ENCODE measurements around the gene ZXDA. TPM values are rescaled to one million over a fixed set of nuclear protein-coding genes. Genes with fewer than 3 reads are reported as not detected.
A peak's percentile ranks its signal among the peaks of the same experiment; 100 is the strongest.
"Not testable (repeated sequence)": the region's sequence is repeated elsewhere in the genome, so short reads cannot be mapped to it uniquely, and the experiment has no call there.

The ZXDA gene
- total and polyA plus RNA-seq, 4 donors: 3.9 to 11.2 (median 7.4) TPM

GRCh38 chrX:57915680-57916079, 5.4 kb upstream of the ZXDA start:
- WGBS (ENCODE audit: insufficient coverage): 80% methylated on average over 1 of the region's 5 CpGs
- Histone ChIP-seq H3K27me3 (ENCODE audit: control insufficient read depth, insufficient read depth, low read length) (no peaks in the 10 kb centered on the region), H3K9me3 (ENCODE audit: control insufficient read depth, insufficient read depth, low read length) (no peaks in the 10 kb centered on the region), H3K4me3 (ENCODE audit: low read depth, low read length) (no peak overlapping the region), H3K36me3 (ENCODE audit: control insufficient read depth, insufficient read depth, low read length) (no peaks in the 10 kb centered on the region), H3K4me1 (ENCODE audit: control insufficient read depth, insufficient read depth, low read length) (no peaks in the 10 kb centered on the region), H3K27ac (ENCODE audit: low read depth, low read length) (no peak overlapping the region)
- no peak for DNase-seq (ENCODE audit: low read depth in 4 of 6, low spot score in 6 of 6)

GRCh38 chrX:57909595-57910286, 517 bp downstream of the ZXDA start:
- DNase-seq (ENCODE audit: low read depth in 4 of 6, low spot score in 6 of 6): peak in 2 of 6 donors; percentile 28 to 40
- not testable (repeated sequence) for H3K27ac ChIP-seq (ENCODE audit: low read depth, low read length); H3K36me3 ChIP-seq (ENCODE audit: control insufficient read depth, insufficient read depth, low read length); H3K27me3 ChIP-seq (ENCODE audit: control insufficient read depth, insufficient read depth, low read length); H3K9me3 ChIP-seq (ENCODE audit: control insufficient read depth, insufficient read depth, low read length); H3K4me1 ChIP-seq (ENCODE audit: control insufficient read depth, insufficient read depth, low read length)
- 20% methylated on average over 52 of the region's 72 CpGs for WGBS (ENCODE audit: insufficient coverage)
- peak overlapping the region; percentile 5 for H3K4me3 ChIP-seq (ENCODE audit: low read depth, low read length)

DNA sequence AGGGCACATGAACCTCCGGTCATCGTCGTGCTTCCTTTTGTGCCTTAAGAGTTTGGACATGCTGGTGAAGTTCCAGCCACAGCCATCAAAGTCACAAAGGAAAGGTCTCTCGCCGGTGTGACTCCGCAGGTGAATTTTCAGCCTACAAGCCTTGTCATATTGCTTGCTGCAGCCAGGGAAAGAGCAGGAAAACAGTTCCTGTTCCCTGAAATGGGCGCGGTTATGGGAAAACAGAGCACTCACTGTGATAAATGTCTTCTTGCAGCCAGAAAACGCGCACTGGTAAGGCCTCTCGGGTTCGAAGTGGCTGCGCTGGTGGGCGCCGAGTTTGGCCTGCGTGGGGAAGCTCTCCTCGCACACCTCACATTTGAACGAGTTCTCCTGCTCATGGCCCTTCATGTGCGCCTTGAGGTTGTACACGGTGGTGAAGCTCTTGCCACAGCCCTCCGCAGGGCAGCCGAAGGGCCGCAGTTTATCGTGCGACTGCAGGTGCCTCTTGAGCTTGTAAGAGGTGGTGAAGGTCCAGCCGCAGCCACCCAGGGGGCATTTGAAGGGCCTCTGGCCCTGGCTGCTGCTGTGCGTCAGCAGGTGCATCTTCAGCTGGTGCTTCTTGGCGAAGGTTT, 1.2 kb downstream of the ZXDA start:
- H3K27ac ChIP-seq (ENCODE audit: low read depth, low read length); DNase-seq (ENCODE audit: low read depth in 4 of 6, low spot score in 6 of 6): not testable (repeated sequence)
- WGBS (ENCODE audit: insufficient coverage): 61% methylated on average over 26 of the region's 28 CpGs

DNA sequence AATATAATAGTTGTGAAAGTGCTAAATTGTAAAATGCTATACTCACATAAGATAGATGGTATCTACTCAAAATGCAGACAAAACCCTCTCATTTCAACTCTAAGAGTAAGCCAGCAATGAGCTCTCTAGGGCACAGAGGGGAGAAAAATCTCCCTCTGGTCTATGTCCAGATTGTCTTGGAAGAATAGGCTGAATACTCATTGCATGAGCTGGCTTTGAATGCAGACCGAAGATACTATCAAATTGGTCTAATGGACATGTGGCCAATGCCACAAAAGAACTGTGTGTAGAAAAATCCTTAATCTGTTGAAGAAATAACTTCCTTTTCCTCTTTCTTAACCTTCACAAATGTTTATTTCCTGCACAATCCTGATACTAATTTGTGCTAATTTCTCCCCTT, 3.5 kb downstream of the ZXDA start:
- H3K4me1 ChIP-seq (ENCODE audit: control insufficient read depth, insufficient read depth, low read length): peaks cover 4% of the 10 kb centered on the region
- no peak overlapping the region for H3K4me3 ChIP-seq (ENCODE audit: low read depth, low read length)
- no peaks in the 10 kb centered on the region for H3K27me3 ChIP-seq (ENCODE audit: control insufficient read depth, insufficient read depth, low read length)
- no peak for DNase-seq (ENCODE audit: low read depth in 4 of 6, low spot score in 6 of 6)
- H3K9me3 ChIP-seq (ENCODE audit: control insufficient read depth, insufficient read depth, low read length): no peaks in the 10 kb centered on the region
- WGBS (ENCODE audit: insufficient coverage): no CpG with 5 or more reads among the region's 1 CpG
- no peak overlapping the region for H3K27ac ChIP-seq (ENCODE audit: low read depth, low read length)
- H3K36me3 ChIP-seq (ENCODE audit: control insufficient read depth, insufficient read depth, low read length): no peaks in the 10 kb centered on the region

More for the DNA sequence above, 1.2 kb downstream of the ZXDA start:
- not testable (repeated sequence) for H3K27me3 ChIP-seq (ENCODE audit: control insufficient read depth, insufficient read depth, low read length); H3K9me3 ChIP-seq (ENCODE audit: control insufficient read depth, insufficient read depth, low read length); H3K4me1 ChIP-seq (ENCODE audit: control insufficient read depth, insufficient read depth, low read length); H3K36me3 ChIP-seq (ENCODE audit: control insufficient read depth, insufficient read depth, low read length)
- peak overlapping the region; percentile 5 for H3K4me3 ChIP-seq (ENCODE audit: low read depth, low read length)

DNA sequence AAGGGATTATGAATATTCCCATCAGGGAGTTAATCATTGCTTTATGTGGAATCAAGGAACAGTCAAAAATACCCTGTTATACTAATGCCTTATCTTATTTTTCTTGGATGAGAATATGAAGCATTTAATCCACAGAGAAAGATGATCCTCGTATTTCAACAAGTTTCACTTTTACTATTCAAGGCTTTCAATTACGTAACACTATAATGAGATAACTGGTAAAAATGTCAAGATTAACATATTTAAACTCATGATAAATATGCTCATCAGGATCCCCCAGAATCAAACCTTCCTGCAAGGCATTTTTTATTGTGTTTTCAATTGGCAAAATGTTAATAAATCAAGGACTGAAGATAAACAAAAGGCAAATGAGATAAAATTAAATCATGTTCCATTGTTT, 5.1 kb downstream of the ZXDA start:
- Histone ChIP-seq H3K36me3 (ENCODE audit: control insufficient read depth, insufficient read depth, low read length) (no peaks in the 10 kb centered on the region), H3K27ac (ENCODE audit: low read depth, low read length) (no peak overlapping the region), H3K9me3 (ENCODE audit: control insufficient read depth, insufficient read depth, low read length) (no peaks in the 10 kb centered on the region), H3K27me3 (ENCODE audit: control insufficient read depth, insufficient read depth, low read length) (no peaks in the 10 kb centered on the region), H3K4me1 (ENCODE audit: control insufficient read depth, insufficient read depth, low read length) (peaks cover 4% of the 10 kb centered on the region), H3K4me3 (ENCODE audit: low read depth, low read length) (no peak overlapping the region)
- no peak for DNase-seq (ENCODE audit: low read depth in 4 of 6, low spot score in 6 of 6)
- WGBS (ENCODE audit: insufficient coverage): no CpG with 5 or more reads among the region's 2 CpGs

GRCh38 chrX:57904176-57904880, 5.9 kb downstream of the ZXDA start:
- H3K27me3 ChIP-seq (ENCODE audit: control insufficient read depth, insufficient read depth, low read length): no peaks in the 10 kb centered on the region
- peak in 1 of 6 donors; percentile 1 for DNase-seq (ENCODE audit: low read depth in 4 of 6, low spot score in 6 of 6)
- H3K36me3 ChIP-seq (ENCODE audit: control insufficient read depth, insufficient read depth, low read length): no peaks in the 10 kb centered on the region
- no peak overlapping the region for H3K27ac ChIP-seq (ENCODE audit: low read depth, low read length)
- peaks cover 3% of the 10 kb centered on the region for H3K4me1 ChIP-seq (ENCODE audit: control insufficient read depth, insufficient read depth, low read length)
- no peaks in the 10 kb centered on the region for H3K9me3 ChIP-seq (ENCODE audit: control insufficient read depth, insufficient read depth, low read length)
- no peak overlapping the region for H3K4me3 ChIP-seq (ENCODE audit: low read depth, low read length)
- 79% methylated on average over 5 of the region's 7 CpGs for WGBS (ENCODE audit: insufficient coverage)

DNA sequence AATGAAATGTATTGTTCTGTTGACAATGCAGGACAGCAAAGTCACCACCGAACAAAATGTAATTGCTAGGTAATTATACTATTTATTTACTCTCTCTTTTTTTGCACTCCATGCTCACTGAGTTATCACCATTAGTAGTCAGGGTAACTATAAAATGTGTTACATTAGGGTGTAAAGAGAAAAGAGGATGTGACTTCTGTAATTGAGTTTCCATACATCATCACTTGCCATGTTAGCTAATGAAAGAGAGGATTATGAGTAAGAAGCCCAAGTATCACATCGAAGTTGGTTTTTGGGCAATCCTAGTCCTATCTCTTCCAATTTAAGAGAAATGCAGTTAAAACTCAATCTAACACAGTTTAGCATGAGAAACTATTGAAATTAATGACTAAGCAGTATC, 7.6 kb downstream of the ZXDA start:
- no peak overlapping the region for H3K27ac ChIP-seq (ENCODE audit: low read depth, low read length)
- H3K27me3 ChIP-seq (ENCODE audit: control insufficient read depth, insufficient read depth, low read length): no peaks in the 10 kb centered on the region
- no CpG with 5 or more reads among the region's 2 CpGs for WGBS (ENCODE audit: insufficient coverage)
- no peak overlapping the region for H3K4me3 ChIP-seq (ENCODE audit: low read depth, low read length)
- H3K4me1 ChIP-seq (ENCODE audit: control insufficient read depth, insufficient read depth, low read length): no peaks in the 10 kb centered on the region
- no peak for DNase-seq (ENCODE audit: low read depth in 4 of 6, low spot score in 6 of 6)
- H3K36me3 ChIP-seq (ENCODE audit: control insufficient read depth, insufficient read depth, low read length): no peaks in the 10 kb centered on the region
- H3K9me3 ChIP-seq (ENCODE audit: control insufficient read depth, insufficient read depth, low read length): no peaks in the 10 kb centered on the region

GRCh38 chrX:57901466-57901865, 8.8 kb downstream of the ZXDA start:
- H3K9me3 ChIP-seq (ENCODE audit: control insufficient read depth, insufficient read depth, low read length): no peaks in the 10 kb centered on the region
- no peak for DNase-seq (ENCODE audit: low read depth in 4 of 6, low spot score in 6 of 6)
- no peak overlapping the region for H3K27ac ChIP-seq (ENCODE audit: low read depth, low read length)
- no peaks in the 10 kb centered on the region for H3K27me3 ChIP-seq (ENCODE audit: control insufficient read depth, insufficient read depth, low read length)
- no peaks in the 10 kb centered on the region for H3K36me3 ChIP-seq (ENCODE audit: control insufficient read depth, insufficient read depth, low read length)
- no peak overlapping the region for H3K4me3 ChIP-seq (ENCODE audit: low read depth, low read length)
- H3K4me1 ChIP-seq (ENCODE audit: control insufficient read depth, insufficient read depth, low read length): no peaks in the 10 kb centered on the region
- WGBS (ENCODE audit: insufficient coverage): no CpG with 5 or more reads among the region's 1 CpG

DNA sequence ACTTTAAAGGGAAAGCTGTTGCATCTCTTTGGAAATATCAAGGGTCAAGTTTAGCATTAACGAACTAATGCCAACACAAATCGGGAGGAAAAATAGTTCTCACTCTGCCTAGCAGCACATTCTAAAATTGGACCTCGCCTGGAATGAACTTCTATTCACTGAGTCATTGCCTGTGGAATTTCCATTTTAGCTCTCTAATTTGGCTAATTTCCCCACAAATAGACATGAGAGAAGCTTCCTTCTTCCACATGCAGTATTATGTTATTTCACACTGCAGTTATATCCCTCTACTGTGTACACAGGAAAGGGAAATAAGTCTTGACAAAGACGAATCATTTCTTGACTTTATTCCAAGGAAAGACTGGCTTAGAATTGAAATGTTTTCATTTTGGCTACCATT, 9.3 kb downstream of the ZXDA start:
- 62% methylated on average over 3 of the region's 4 CpGs for WGBS (ENCODE audit: insufficient coverage)
- peak in 1 of 6 donors; percentile 11 for DNase-seq (ENCODE audit: low read depth in 4 of 6, low spot score in 6 of 6)
- no peaks in the 10 kb centered on the region for H3K27me3 ChIP-seq (ENCODE audit: control insufficient read depth, insufficient read depth, low read length)
- H3K9me3 ChIP-seq (ENCODE audit: control insufficient read depth, insufficient read depth, low read length): no peaks in the 10 kb centered on the region
- H3K27ac ChIP-seq (ENCODE audit: low read depth, low read length): no peak overlapping the region
- no peak overlapping the region for H3K4me3 ChIP-seq (ENCODE audit: low read depth, low read length)
- no peaks in the 10 kb centered on the region for H3K36me3 ChIP-seq (ENCODE audit: control insufficient read depth, insufficient read depth, low read length)
- no peaks in the 10 kb centered on the region for H3K4me1 ChIP-seq (ENCODE audit: control insufficient read depth, insufficient read depth, low read length)

GRCh38 chrX:57899906-57900305, 10.4 kb downstream of the ZXDA start:
- Histone ChIP-seq H3K36me3 (ENCODE audit: control insufficient read depth, insufficient read depth, low read length) (no peaks in the 10 kb centered on the region), H3K4me1 (ENCODE audit: control insufficient read depth, insufficient read depth, low read length) (no peaks in the 10 kb centered on the region), H3K27ac (ENCODE audit: low read depth, low read length) (no peak overlapping the region), H3K9me3 (ENCODE audit: control insufficient read depth, insufficient read depth, low read length) (no peaks in the 10 kb centered on the region), H3K4me3 (ENCODE audit: low read depth, low read length) (no peak overlapping the region), H3K27me3 (ENCODE audit: control insufficient read depth, insufficient read depth, low read length) (no peaks in the 10 kb centered on the region)
- no peak for DNase-seq (ENCODE audit: low read depth in 4 of 6, low spot score in 6 of 6)
